Epithelial cell of esophagus (primary cell): ENCODE data around the gene WFDC12.

Source experiments
- DNase-seq: peaks from one replicate; pipeline ENCODE4 v3.0.0; 2010; ENCODE audit warnings: low read depth
- H3K4me3 ChIP-seq: 2 replicates; pipeline ENCODE4 v1.5.1; 2011; ENCODE audit warnings: mild to moderate bottlenecking, low read length, control low read depth
- CTCF ChIP-seq: IDR thresholded peaks from 2 replicates; pipeline ENCODE4 v1.5.1; 2011; ENCODE audit warnings: low read depth, mild to moderate bottlenecking, low read length, control low read depth, inconsistent platforms; ENCODE audit not compliant: insufficient read depth; ENCODE audit errors: missing control alignments

Gene WFDC12

GRCh38 chr20:45101333-45101850 is 22.9 kb downstream of the WFDC12 start:
- no peak overlapping the region for H3K4me3 ChIP-seq
- peak; percentile 23 for DNase-seq
- no peak for TF ChIP-seq CTCF

DNA sequence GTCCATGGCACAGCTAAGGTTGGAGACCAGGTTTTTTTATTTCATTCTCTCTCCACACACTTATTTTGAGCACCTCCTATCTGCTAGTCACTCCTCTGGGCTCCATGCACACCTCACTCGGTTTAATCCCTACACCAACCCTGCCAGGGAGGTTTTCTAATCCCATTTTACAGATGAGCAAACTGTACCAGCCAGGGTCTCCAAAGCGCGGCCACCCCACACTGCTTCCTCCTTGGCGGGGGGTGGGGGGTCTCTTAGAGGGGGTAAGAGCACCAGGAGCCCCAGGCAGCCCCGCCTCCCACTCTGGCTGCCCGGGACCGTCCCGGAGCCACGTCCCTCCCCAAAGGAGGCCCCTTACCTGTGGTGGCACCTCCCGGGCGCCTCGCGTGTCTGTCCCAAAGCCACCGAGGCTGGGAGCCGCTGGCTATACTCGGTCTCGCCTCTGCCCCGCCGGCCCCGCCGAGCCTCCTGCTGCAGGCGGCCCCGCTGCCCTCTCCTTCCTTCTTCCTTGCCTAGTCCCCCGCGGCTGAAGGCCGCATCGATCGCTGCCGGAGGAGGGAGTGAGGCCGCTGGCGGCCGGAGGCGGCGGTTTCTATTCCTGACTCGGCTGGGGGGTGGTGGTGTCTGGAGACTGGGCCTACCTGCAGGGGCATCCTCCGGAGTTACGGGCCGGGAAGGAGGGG is 23.6 kb downstream of the WFDC12 start, which contains the start of gene KCNS1:
Gene KCNS1 (minus strand): TSS at position 565 of the 683 bp plus-strand sequence. CDS start 1,891 bp downstream, outside the sequence.
- no peak for TF ChIP-seq CTCF
- DNase-seq = peak; percentile 25
- no peak within 1 kb of the TSS for H3K4me3 ChIP-seq

- DNase-seq = peak; percentile 61
- TF ChIP-seq CTCF = peak; percentile 38
- H3K4me3 ChIP-seq = peak overlapping the region; percentile 10
Measured at GRCh38 chr20:45098103-45098773, 26.0 kb downstream of the WFDC12 start.

DNA sequence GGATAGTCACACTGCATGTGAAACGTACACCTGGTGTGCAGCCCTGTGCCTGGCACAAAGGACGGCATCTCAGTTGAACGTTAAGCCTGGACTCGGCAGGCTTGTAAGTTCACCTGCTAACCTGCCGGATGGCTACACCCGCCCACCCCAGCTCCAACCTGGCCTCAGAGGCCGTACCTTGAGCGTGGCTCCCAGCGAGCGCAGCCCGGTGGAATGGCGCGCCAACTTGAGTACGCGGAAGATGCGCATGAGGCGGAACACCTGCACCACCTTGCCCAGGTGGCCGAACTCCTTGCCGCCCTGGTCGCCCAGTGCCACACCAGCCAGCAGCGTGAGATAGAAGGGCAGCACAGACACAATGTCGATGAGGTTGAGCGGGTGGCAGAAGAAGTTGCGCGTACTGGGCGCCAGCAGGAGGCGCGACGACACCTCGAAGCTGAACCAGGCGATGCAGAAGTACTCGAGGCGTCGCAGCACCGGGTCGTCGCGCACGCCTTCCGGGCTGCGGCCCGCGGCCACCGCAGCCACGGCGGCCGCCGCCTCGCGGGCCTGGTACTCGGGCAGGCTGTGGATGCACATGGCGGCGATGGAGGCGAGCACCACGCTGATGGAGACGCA is 26.7 kb downstream of the WFDC12 start:
- DNase-seq = peak; percentile 69
- H3K4me3 ChIP-seq = peak overlapping the region; percentile 10
- TF ChIP-seq CTCF = peak; percentile 49

DNA sequence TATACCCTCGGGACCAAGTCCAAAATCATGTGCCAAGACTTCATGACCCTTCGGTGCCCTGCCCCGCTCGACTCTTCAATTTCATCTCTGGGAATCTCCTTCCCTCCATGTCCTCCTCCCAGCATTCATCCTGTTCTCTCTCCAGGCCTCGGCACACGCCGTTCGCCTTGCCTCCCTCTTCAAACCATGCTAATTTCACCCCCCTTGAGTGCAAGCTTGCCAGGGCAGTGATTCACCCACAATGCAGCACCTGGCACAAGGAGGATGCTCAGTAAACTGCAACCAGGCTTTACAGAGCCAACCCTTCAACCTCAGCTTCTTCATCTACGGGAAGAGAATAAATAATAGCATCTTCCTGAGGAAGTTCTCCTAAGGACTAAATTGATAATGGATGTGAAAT is 27.5 kb downstream of the WFDC12 start:
- no peak for TF ChIP-seq CTCF
- no peak overlapping the region for H3K4me3 ChIP-seq
- DNase-seq = no peak

- peak; percentile 72 for DNase-seq
- H3K4me3 ChIP-seq = no peak overlapping the region
- TF ChIP-seq CTCF = peak; percentile 86
Measured at GRCh38 chr20:45095805-45096238, 28.4 kb downstream of the WFDC12 start.
